Breast epithelium (tissue), 3 donors: ENCODE measurements around the gene GTPBP8.

Experiments used
- CTCF ChIP-seq, 3 donors: fragments of 450-650 bp; IDR thresholded peaks; one replicate each; pipeline ENCODE4 v1.5.1; 2016 to 2017; ENCODE audit warnings: antibody characterized with exemption in 3 of 3, mild to moderate bottlenecking in 3 of 3, moderate library complexity in 3 of 3
- POLR2A ChIP-seq: fragments of 450-650 bp; IDR thresholded peaks from one replicate; pipeline ENCODE4 v1.6.1; 2016; ENCODE audit warnings: antibody characterized with exemption, mild to moderate bottlenecking, moderate library complexity
- POLR2AphosphoS5 ChIP-seq, 3 donors: sonication (generic); formaldehyde crosslinking; IDR thresholded peaks; one replicate each; pipeline ENCODE4 v1.6.1; 2017; ENCODE audit warnings: antibody characterized with exemption in 3 of 3

DNA sequence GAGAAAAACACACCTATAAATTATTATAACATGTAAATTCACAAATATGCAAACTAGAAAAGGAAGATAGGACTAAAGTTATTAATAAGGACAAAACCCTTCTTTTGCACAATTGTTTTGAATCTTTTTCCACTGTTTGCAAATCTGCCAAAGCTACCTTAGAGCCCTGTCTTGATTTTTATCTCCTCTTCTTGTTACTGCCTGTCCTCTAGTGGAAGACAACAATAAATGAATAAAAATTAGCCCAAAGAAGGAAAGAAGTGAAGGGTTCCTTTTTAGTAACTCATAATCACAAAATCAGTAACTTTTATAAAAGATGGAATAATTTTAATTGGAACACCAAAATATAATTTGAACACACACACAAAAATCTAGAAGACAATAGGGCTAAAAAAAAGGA lies 18.6 kb upstream of the GTPBP8 start:
- TF ChIP-seq CTCF (IDR thresholded peaks at IDR 0.05) (no peak), POLR2A (no peak), POLR2AphosphoS5 (IDR thresholded peaks at IDR 0.05) (no peak)
